ENCODE results near the gene TFAP2E.

Gene TFAP2E

DNA sequence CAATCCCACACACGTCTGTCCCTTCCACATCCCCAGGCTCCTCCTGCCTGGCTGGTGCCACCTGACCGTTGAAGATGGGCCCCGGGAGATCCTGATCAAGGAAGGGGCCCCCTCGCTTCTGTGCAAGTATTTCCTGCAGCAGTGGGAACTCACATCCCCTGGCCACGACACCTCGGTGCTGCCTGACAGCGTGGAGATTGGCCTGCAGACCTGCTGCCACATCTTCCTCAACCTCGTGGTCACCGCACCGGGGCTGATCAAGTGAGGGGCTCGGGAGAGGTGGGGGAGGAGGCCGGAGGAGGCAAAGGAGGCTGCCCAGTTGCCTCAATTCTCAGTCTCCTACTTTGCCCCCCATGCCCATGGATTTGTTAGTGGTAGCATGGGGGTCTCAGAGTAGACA is 9.9 kb upstream of the TFAP2E start:
- TF ChIP-seq, protein P1, sequence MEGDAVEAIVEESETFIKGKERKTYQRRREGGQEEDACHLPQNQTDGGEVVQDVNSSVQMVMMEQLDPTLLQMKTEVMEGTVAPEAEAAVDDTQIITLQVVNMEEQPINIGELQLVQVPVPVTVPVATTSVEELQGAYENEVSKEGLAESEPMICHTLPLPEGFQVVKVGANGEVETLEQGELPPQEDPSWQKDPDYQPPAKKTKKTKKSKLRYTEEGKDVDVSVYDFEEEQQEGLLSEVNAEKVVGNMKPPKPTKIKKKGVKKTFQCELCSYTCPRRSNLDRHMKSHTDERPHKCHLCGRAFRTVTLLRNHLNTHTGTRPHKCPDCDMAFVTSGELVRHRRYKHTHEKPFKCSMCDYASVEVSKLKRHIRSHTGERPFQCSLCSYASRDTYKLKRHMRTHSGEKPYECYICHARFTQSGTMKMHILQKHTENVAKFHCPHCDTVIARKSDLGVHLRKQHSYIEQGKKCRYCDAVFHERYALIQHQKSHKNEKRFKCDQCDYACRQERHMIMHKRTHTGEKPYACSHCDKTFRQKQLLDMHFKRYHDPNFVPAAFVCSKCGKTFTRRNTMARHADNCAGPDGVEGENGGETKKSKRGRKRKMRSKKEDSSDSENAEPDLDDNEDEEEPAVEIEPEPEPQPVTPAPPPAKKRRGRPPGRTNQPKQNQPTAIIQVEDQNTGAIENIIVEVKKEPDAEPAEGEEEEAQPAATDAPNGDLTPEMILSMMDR (IDR thresholded peaks at IDR 0.05), result no peak

GRCh38 chr1:35564037-35564883 is 8.9 kb upstream of the TFAP2E start:
- TF ChIP-seq, protein P1 (IDR thresholded peaks at IDR 0.05), result peak; percentile 84

- TF ChIP-seq, protein P1 (IDR thresholded peaks at IDR 0.05), result peak; percentile 21
These were observed 8.0 kb upstream of the TFAP2E start for GRCh38 chr1:35564884-35565741.

GRCh38 chr1:35565742-35566133 is 7.4 kb upstream of the TFAP2E start:
- TF ChIP-seq, protein P1 (IDR thresholded peaks at IDR 0.05), result no peak

- TF ChIP-seq, protein P1 (IDR thresholded peaks at IDR 0.05), result no peak
These were observed 5.1 kb upstream of the TFAP2E start for GRCh38 chr1:35567947-35568558.

- TF ChIP-seq, protein P1 (IDR thresholded peaks at IDR 0.05), result peak; percentile 93
These were observed 4.1 kb upstream of the TFAP2E start for GRCh38 chr1:35568975-35569395.

DNA sequence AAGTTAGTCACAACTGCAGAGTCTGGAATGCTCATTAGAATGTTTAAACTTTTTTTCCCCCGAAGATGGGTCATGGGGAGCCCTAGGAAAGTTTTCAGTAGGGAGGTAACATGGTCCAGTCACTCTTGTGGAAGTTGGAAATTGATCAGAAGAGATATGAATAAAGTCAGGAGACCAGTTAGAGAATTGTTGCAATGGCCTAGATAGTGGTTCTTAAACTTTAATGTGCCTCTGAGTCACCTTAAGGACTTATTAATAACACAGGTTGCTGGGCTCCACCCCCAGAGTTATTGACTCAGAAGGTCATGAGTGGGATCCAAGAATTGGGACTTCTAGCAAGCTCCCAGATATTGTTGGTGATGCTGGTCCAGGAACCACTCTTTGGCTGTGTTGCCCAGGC is 3.2 kb upstream of the TFAP2E start:
- TF ChIP-seq, protein P1 (IDR thresholded peaks at IDR 0.05), result no peak
